Astrocyte of the cerebellum (primary cell): ENCODE results near the gene TP53I3.
A peak's percentile ranks its signal among the peaks of the same experiment; 100 is the strongest.

ENCODE experiments used
- DNase-seq: peaks from one replicate; pipeline ENCODE4 v3.0.0-alpha.2; 2011; ENCODE audit warnings: low read depth
- H3K4me3 ChIP-seq: 2 replicates; pipeline ENCODE4 v1.5.1; 2011; ENCODE audit warnings: mild to moderate bottlenecking, low read depth, low read length, moderate library complexity
- CTCF ChIP-seq: IDR thresholded peaks from 2 replicates; pipeline ENCODE4 v1.5.1; 2012; ENCODE audit warnings: low read length, low read depth, moderate library complexity, mild to moderate bottlenecking; ENCODE audit errors: missing control alignments
- in situ Hi-C: cut with HindIII; loops from 2 replicates; pipeline ENCODE4 v1.10.0; 2017; ENCODE audit warnings: low sequenced_read_pairs

The TP53I3 gene

GRCh38 chr2:24049485-24050021, 35.1 kb downstream of the TP53I3 start, which contains the start of gene FKBP1B:
Gene FKBP1B, plus strand, starts transcription at chr2:24049741. Its CDS starts 109 bp downstream, at chr2:24049850.
- DNase-seq, result peak; percentile 5
- peak within 1 kb of the TSS; percentile 75 for H3K4me3 ChIP-seq
- in situ Hi-C loops, result no loop called here
- no peak for TF ChIP-seq CTCF

GRCh38 chr2:24048769-24049484, 35.7 kb downstream of the TP53I3 start:
- peak overlapping the region; percentile 75 for H3K4me3 ChIP-seq
- TF ChIP-seq CTCF, result no peak
- DNase-seq, result no peak
- in situ Hi-C loops, result no loop called here

- in situ Hi-C loops, result no loop called here
- H3K4me3 ChIP-seq, result peak overlapping the region; percentile 67
Observed at GRCh38 chr2:24047703-24048033, 37.0 kb downstream of the TP53I3 start.

GRCh38 chr2:24046930-24047702, 37.5 kb downstream of the TP53I3 start, which contains the start of gene WDCP:
Gene WDCP, minus strand, starts transcription at chr2:24047391. Its CDS starts 7,897 bp downstream, at chr2:24039494.
- in situ Hi-C loops, result no loop called here
- H3K4me3 ChIP-seq, result peak within 1 kb of the TSS; percentile 67
- DNase-seq, result peak; percentile 98
- TF ChIP-seq CTCF, result no peak

More at GRCh38 chr2:24047703-24048033, 37.0 kb downstream of the TP53I3 start:
- no peak for TF ChIP-seq CTCF
- no peak for DNase-seq

- DNase-seq, result no peak
- in situ Hi-C loops, result no loop called here
- TF ChIP-seq CTCF, result no peak
- peak overlapping the region; percentile 67 for H3K4me3 ChIP-seq
Observed at GRCh38 chr2:24046599-24046929, 38.1 kb downstream of the TP53I3 start.
